SK-N-SH treated with all-trans-retinoic acid at 6 μM for 48 hours (cell line): Measurements from ENCODE around the gene PAGE5.

ENCODE experiments used
- ATAC-seq: fragments of 200-7000 bp; cut with Tn5 transposase; 3 replicates; pipeline ENCODE4 v1.9.1; 2020; ENCODE audit warnings: mild to moderate bottlenecking, moderate library complexity
- ARNTL ChIP-seq: fragments of 450-650 bp; formaldehyde crosslinking; IDR thresholded peaks from 2 replicates; pipeline ENCODE4 v1.5.0; 2020; ENCODE audit warnings: low read depth, mild to moderate bottlenecking, moderate library complexity, borderline replicate concordance
- BACH2 ChIP-seq: fragments of 250-450 bp; sonication (Bioruptor Pico); IDR thresholded peaks from 2 replicates; pipeline ENCODE4 v1.9.0; 2021; ENCODE audit warnings: mild to moderate bottlenecking, borderline replicate concordance
- CSDC2 ChIP-seq: fragments of 250-450 bp; sonication (Bioruptor Pico); IDR thresholded peaks from 2 replicates; pipeline ENCODE4 v1.5.0; 2020; ENCODE audit warnings: mild to moderate bottlenecking, moderate library complexity
- ESRRG ChIP-seq: fragments of 250-450 bp; sonication (Bioruptor Pico); IDR thresholded peaks from 2 replicates; pipeline ENCODE4 v1.6.1; 2021; ENCODE audit warnings: mild to moderate bottlenecking
- GLIS3 ChIP-seq: fragments of 250-450 bp; sonication (Bioruptor Pico); IDR thresholded peaks from 2 replicates; pipeline ENCODE4 v1.5.0; 2020; ENCODE audit warnings: mild to moderate bottlenecking, moderate library complexity
- ISL1 ChIP-seq: fragments of 250-450 bp; sonication (Bioruptor Pico); IDR thresholded peaks from 2 replicates; pipeline ENCODE4 v2.1.2; 2022; ENCODE audit warnings: mild to moderate bottlenecking, moderate library complexity
- OSR1 ChIP-seq: fragments of 250-450 bp; sonication (Bioruptor Pico); IDR thresholded peaks from 2 replicates; pipeline ENCODE4 v1.8.0; 2022; ENCODE audit warnings: moderate library complexity, mild to moderate bottlenecking, inconsistent platforms
- PPARA ChIP-seq: fragments of 250-450 bp; sonication (Bioruptor Pico); IDR thresholded peaks from 2 replicates; pipeline ENCODE4 v1.5.0; 2020; ENCODE audit warnings: mild to moderate bottlenecking, borderline replicate concordance
- RARB ChIP-seq: fragments of 250-450 bp; sonication (Bioruptor Pico); IDR thresholded peaks from 2 replicates; pipeline ENCODE4 v1.8.0; 2021; ENCODE audit warnings: mild to moderate bottlenecking, moderate library complexity
- SNAI2 ChIP-seq: fragments of 250-450 bp; sonication (Bioruptor Pico); IDR thresholded peaks from 2 replicates; pipeline ENCODE4 v1.5.0; 2020; ENCODE audit warnings: mild to moderate bottlenecking, moderate library complexity
- TCF4 ChIP-seq: fragments of 250-450 bp; sonication (Bioruptor Pico); IDR thresholded peaks from 2 replicates; pipeline ENCODE4 v1.8.0; 2021; ENCODE audit warnings: mild to moderate bottlenecking, moderate library complexity, borderline replicate concordance
- TOX ChIP-seq: fragments of 250-450 bp; sonication (Bioruptor Pico); IDR thresholded peaks from 2 replicates; pipeline ENCODE4 v1.8.0; 2021; ENCODE audit warnings: mild to moderate bottlenecking, moderate library complexity, borderline replicate concordance
- ZC3H10 ChIP-seq: fragments of 250-450 bp; sonication (Bioruptor Pico); IDR thresholded peaks from 2 replicates; pipeline ENCODE4 v1.5.1; 2021; ENCODE audit warnings: mild to moderate bottlenecking, moderate library complexity
- ZFP3 ChIP-seq: fragments of 250-450 bp; sonication (Bioruptor Pico); IDR thresholded peaks from 2 replicates; pipeline ENCODE4 v1.5.0; 2020; ENCODE audit warnings: mild to moderate bottlenecking, moderate library complexity
- ZFP30 ChIP-seq: fragments of 450-650 bp; formaldehyde crosslinking; IDR thresholded peaks from 2 replicates; pipeline ENCODE4 v1.5.0; 2022; ENCODE audit warnings: mild to moderate bottlenecking, moderate library complexity
- ZNF565 ChIP-seq: fragments of 450-650 bp; formaldehyde crosslinking; conservative IDR thresholded peaks from 2 replicates; pipeline ENCODE4 v1.5.0; 2020; ENCODE audit warnings: low read depth, mild to moderate bottlenecking, moderate library complexity
- ZNF70 ChIP-seq: fragments of 450-650 bp; formaldehyde crosslinking; IDR thresholded peaks from 2 replicates; pipeline ENCODE4 v1.5.0; 2020; ENCODE audit warnings: mild to moderate bottlenecking, moderate library complexity
- TF ChIP-seq, protein P1 (sequence below): fragments of 250-450 bp; sonication (Bioruptor Pico); IDR thresholded peaks from 2 replicates; pipeline ENCODE4 v1.8.0; 2020; ENCODE audit warnings: mild to moderate bottlenecking, moderate library complexity, borderline replicate concordance
- TF ChIP-seq, protein P2 (sequence below): fragments of 250-450 bp; sonication (Bioruptor Pico); IDR thresholded peaks from 2 replicates; pipeline ENCODE4 v1.5.1; 2021; ENCODE audit warnings: mild to moderate bottlenecking, moderate library complexity
- TF ChIP-seq, protein P3 (sequence below): fragments of 250-450 bp; sonication (Bioruptor Pico); IDR thresholded peaks from 2 replicates; pipeline ENCODE4 v1.8.0; 2021; ENCODE audit warnings: low read depth, mild to moderate bottlenecking, moderate library complexity, borderline replicate concordance
- TF ChIP-seq, protein P4 (sequence below): fragments of 250-450 bp; sonication (Bioruptor Pico); IDR thresholded peaks from 2 replicates; pipeline ENCODE4 v1.5.0; 2020; ENCODE audit warnings: mild to moderate bottlenecking, moderate library complexity
- TF ChIP-seq, protein P5 (sequence below): fragments of 250-450 bp; sonication (Bioruptor Pico); IDR thresholded peaks from 2 replicates; pipeline ENCODE4 v1.5.1; 2020; ENCODE audit warnings: low read depth, mild to moderate bottlenecking, moderate library complexity

PAGE5 gene, protein sequence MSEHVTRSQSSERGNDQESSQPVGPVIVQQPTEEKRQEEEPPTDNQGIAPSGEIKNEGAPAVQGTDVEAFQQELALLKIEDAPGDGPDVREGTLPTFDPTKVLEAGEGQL

DNA sequence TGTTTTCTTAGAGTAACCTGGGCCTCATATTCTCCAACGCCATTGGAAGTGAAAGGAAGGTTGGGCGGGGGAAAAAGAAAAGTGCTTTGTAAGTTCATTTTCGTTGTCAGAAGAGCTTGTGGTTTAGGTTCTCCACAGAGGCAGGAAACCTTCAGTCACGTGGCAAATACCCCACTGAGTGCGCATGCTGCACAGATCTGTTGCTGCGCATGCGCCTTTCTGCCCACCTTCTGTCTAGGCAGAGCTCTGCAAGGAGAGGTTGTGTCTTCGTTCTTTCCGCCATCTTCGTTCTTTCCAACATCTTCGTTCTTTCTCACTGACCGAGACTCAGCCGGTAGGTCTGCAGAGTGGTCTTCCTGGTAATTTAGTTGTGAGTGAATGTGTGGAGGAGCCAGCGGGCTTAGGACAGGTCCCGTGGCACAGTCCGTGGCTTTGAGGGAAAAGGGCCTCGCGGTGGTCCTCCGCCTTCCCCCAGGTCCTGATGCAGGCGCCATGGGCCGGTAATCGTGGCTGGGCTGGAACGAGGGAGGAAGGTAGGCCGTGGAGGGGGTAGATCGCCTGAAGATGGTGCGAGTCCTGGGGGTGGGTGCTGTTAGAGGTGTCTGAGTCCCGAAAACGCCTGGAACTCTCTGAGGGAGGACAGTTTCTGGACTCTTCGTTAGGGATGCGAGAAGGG, at the start of gene PAGE5:
Gene PAGE5 (plus strand): TSS at position 228 of the 676 bp plus-strand sequence. CDS start 1,037 bp downstream, outside the sequence.
- TF ChIP-seq, protein P1, sequence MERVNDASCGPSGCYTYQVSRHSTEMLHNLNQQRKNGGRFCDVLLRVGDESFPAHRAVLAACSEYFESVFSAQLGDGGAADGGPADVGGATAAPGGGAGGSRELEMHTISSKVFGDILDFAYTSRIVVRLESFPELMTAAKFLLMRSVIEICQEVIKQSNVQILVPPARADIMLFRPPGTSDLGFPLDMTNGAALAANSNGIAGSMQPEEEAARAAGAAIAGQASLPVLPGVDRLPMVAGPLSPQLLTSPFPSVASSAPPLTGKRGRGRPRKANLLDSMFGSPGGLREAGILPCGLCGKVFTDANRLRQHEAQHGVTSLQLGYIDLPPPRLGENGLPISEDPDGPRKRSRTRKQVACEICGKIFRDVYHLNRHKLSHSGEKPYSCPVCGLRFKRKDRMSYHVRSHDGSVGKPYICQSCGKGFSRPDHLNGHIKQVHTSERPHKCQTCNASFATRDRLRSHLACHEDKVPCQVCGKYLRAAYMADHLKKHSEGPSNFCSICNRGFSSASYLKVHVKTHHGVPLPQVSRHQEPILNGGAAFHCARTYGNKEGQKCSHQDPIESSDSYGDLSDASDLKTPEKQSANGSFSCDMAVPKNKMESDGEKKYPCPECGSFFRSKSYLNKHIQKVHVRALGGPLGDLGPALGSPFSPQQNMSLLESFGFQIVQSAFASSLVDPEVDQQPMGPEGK (CRISPR knock-in tag), result no peak
- no peak for TF ChIP-seq BACH2 (CRISPR knock-in tag)
- no peak for TF ChIP-seq ESRRG (CRISPR knock-in tag)
- no peak for TF ChIP-seq ZFP3 (CRISPR knock-in tag)
- TF ChIP-seq, protein P2, sequence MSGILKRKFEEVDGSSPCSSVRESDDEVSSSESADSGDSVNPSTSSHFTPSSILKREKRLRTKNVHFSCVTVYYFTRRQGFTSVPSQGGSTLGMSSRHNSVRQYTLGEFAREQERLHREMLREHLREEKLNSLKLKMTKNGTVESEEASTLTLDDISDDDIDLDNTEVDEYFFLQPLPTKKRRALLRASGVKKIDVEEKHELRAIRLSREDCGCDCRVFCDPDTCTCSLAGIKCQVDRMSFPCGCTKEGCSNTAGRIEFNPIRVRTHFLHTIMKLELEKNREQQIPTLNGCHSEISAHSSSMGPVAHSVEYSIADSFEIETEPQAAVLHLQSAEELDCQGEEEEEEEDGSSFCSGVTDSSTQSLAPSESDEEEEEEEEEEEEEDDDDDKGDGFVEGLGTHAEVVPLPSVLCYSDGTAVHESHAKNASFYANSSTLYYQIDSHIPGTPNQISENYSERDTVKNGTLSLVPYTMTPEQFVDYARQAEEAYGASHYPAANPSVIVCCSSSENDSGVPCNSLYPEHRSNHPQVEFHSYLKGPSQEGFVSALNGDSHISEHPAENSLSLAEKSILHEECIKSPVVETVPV (CRISPR knock-in tag), result no peak
- TF ChIP-seq PPARA, result no peak
- no peak for TF ChIP-seq ZC3H10 (CRISPR knock-in tag)
- TF ChIP-seq, protein P3, sequence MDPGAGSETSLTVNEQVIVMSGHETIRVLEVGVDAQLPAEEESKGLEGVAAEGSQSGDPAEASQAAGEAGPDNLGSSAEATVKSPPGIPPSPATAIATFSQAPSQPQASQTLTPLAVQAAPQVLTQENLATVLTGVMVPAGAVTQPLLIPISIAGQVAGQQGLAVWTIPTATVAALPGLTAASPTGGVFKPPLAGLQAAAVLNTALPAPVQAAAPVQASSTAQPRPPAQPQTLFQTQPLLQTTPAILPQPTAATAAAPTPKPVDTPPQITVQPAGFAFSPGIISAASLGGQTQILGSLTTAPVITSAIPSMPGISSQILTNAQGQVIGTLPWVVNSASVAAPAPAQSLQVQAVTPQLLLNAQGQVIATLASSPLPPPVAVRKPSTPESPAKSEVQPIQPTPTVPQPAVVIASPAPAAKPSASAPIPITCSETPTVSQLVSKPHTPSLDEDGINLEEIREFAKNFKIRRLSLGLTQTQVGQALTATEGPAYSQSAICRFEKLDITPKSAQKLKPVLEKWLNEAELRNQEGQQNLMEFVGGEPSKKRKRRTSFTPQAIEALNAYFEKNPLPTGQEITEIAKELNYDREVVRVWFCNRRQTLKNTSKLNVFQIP (CRISPR knock-in tag), result no peak
- no peak for TF ChIP-seq TCF4
- no peak for TF ChIP-seq ISL1 (CRISPR knock-in tag)
- ATAC-seq, result no peak

DNA sequence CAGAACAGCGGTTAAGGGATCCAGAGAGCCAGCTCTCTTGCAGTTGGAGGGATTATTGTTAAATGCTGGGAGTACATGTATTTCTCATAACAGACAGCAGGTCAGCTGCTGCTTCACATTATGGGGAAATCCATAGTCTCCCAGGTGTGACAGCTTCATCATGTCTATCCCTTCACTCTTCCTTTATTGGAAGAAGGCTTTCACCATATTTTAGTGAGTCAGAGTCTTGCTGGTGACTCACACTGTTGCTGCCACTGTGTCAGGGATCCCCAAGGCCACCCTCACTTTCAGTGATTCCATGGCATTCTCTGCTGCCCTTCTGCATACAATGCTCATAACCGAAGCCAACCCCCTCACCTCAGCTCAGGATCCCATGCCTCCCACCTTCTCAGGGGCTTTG, 32.9 kb upstream of the PAGE5 start:
- TF ChIP-seq RARB (CRISPR knock-in tag), result no peak
- TF ChIP-seq SNAI2 (CRISPR knock-in tag), result no peak
- TF ChIP-seq PPARA, result no peak
- TF ChIP-seq ZNF565 (CRISPR knock-in tag), result no peak
- TF ChIP-seq ZNF70 (CRISPR knock-in tag), result no peak
- no peak for TF ChIP-seq ZC3H10 (CRISPR knock-in tag)
- TF ChIP-seq GLIS3 (CRISPR knock-in tag), result no peak
- no peak for TF ChIP-seq CSDC2 (CRISPR knock-in tag)
- TF ChIP-seq, protein P2 (CRISPR knock-in tag), result no peak
- no peak for TF ChIP-seq TCF4
- TF ChIP-seq, protein P4, sequence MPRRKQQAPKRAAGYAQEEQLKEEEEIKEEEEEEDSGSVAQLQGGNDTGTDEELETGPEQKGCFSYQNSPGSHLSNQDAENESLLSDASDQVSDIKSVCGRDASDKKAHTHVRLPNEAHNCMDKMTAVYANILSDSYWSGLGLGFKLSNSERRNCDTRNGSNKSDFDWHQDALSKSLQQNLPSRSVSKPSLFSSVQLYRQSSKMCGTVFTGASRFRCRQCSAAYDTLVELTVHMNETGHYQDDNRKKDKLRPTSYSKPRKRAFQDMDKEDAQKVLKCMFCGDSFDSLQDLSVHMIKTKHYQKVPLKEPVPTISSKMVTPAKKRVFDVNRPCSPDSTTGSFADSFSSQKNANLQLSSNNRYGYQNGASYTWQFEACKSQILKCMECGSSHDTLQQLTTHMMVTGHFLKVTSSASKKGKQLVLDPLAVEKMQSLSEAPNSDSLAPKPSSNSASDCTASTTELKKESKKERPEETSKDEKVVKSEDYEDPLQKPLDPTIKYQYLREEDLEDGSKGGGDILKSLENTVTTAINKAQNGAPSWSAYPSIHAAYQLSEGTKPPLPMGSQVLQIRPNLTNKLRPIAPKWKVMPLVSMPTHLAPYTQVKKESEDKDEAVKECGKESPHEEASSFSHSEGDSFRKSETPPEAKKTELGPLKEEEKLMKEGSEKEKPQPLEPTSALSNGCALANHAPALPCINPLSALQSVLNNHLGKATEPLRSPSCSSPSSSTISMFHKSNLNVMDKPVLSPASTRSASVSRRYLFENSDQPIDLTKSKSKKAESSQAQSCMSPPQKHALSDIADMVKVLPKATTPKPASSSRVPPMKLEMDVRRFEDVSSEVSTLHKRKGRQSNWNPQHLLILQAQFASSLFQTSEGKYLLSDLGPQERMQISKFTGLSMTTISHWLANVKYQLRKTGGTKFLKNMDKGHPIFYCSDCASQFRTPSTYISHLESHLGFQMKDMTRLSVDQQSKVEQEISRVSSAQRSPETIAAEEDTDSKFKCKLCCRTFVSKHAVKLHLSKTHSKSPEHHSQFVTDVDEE (CRISPR knock-in tag), result no peak
- TF ChIP-seq, protein P5, sequence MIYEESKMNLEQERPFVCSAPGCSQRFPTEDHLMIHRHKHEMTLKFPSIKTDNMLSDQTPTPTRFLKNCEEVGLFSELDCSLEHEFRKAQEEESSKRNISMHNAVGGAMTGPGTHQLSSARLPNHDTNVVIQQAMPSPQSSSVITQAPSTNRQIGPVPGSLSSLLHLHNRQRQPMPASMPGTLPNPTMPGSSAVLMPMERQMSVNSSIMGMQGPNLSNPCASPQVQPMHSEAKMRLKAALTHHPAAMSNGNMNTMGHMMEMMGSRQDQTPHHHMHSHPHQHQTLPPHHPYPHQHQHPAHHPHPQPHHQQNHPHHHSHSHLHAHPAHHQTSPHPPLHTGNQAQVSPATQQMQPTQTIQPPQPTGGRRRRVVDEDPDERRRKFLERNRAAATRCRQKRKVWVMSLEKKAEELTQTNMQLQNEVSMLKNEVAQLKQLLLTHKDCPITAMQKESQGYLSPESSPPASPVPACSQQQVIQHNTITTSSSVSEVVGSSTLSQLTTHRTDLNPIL (CRISPR knock-in tag), result no peak
- TF ChIP-seq OSR1 (CRISPR knock-in tag), result no peak
- TF ChIP-seq TOX (CRISPR knock-in tag), result no peak
- TF ChIP-seq ARNTL (CRISPR knock-in tag), result no peak
- no peak for TF ChIP-seq ZFP30 (CRISPR knock-in tag)
- TF ChIP-seq, all 23 proteins: peak for 0
- no peak for ATAC-seq
